Measurements from ENCODE around the gene VPS50.

DNA sequence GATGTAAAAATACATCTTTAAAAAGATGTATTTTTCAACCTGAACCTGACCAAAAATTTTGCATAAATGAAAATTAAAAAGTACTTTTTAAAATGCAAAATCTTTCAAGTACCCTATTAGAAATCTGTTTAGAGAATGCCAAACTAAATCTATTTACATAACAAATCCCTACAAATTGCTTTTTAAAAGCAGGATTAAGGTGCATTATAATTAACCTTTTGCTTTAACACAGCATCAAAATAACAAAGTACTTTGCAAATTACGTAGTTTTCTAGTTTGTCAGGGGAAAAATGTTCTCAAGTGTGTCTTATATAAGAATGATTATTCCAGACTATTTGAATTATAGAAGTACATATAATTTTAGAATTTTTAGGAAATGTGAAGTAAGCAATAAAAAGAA is 160.8 kb downstream of the VPS50 start:
- TF ChIP-seq, protein P1, sequence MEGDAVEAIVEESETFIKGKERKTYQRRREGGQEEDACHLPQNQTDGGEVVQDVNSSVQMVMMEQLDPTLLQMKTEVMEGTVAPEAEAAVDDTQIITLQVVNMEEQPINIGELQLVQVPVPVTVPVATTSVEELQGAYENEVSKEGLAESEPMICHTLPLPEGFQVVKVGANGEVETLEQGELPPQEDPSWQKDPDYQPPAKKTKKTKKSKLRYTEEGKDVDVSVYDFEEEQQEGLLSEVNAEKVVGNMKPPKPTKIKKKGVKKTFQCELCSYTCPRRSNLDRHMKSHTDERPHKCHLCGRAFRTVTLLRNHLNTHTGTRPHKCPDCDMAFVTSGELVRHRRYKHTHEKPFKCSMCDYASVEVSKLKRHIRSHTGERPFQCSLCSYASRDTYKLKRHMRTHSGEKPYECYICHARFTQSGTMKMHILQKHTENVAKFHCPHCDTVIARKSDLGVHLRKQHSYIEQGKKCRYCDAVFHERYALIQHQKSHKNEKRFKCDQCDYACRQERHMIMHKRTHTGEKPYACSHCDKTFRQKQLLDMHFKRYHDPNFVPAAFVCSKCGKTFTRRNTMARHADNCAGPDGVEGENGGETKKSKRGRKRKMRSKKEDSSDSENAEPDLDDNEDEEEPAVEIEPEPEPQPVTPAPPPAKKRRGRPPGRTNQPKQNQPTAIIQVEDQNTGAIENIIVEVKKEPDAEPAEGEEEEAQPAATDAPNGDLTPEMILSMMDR (IDR thresholded peaks at IDR 0.05) = no peak
- TF ChIP-seq EP300 (IDR thresholded peaks at IDR 0.05) (no peak), POLR2A (IDR thresholded peaks at IDR 0.05) (no peak)
